HG02884 (cell line): ENCODE results near the gene DDX23.
"Not testable (repeated sequence)": the region's sequence is repeated elsewhere in the genome, so short reads cannot be mapped to it uniquely, and the experiment has no call there.

Source experiments
- ATAC-seq: cut with Tn5 transposase; IDR thresholded peaks from one replicate; pipeline ENCODE4 v1.9.1; 2021; ENCODE audit warnings: mild to moderate bottlenecking, moderate library complexity; ENCODE audit not compliant: unreplicated experiment

The DDX23 gene

GRCh38 chr12:48863291-48863690 lies 11.3 kb upstream of the DDX23 start:
- ATAC-seq = no peak

GRCh38 chr12:48862760-48863159 lies 10.8 kb upstream of the DDX23 start:
- ATAC-seq = no peak

- no peak for ATAC-seq
Measured at GRCh38 chr12:48861111-48861510, 9.1 kb upstream of the DDX23 start.

GRCh38 chr12:48860236-48860635 lies 8.3 kb upstream of the DDX23 start:
- not testable (repeated sequence) for ATAC-seq

GRCh38 chr12:48859607-48860006 lies 7.6 kb upstream of the DDX23 start:
- no peak for ATAC-seq

GRCh38 chr12:48858043-48858442 lies 6.1 kb upstream of the DDX23 start:
- no peak for ATAC-seq

- no peak for ATAC-seq
Measured at GRCh38 chr12:48857278-48857994, 5.5 kb upstream of the DDX23 start.

- ATAC-seq = no peak
Measured at GRCh38 chr12:48856379-48856778, 4.4 kb upstream of the DDX23 start.

- ATAC-seq = not testable (repeated sequence)
Measured at GRCh38 chr12:48854932-48855331, 3.0 kb upstream of the DDX23 start.

- ATAC-seq = no peak
Measured at GRCh38 chr12:48854488-48854887, 2.5 kb upstream of the DDX23 start.

- ATAC-seq = no peak
Measured at GRCh38 chr12:48852734-48853688, 1.0 kb upstream of the DDX23 start.

- not testable (repeated sequence) for ATAC-seq
Measured at GRCh38 chr12:48842021-48842420, 9.9 kb downstream of the DDX23 start.

GRCh38 chr12:48838048-48838447 lies 13.9 kb downstream of the DDX23 start:
- no peak for ATAC-seq

GRCh38 chr12:48832321-48833060 lies 19.5 kb downstream of the DDX23 start:
- ATAC-seq = no peak

GRCh38 chr12:48831257-48831656 lies 20.7 kb downstream of the DDX23 start:
- no peak for ATAC-seq

GRCh38 chr12:48828841-48829575 lies 23.0 kb downstream of the DDX23 start:
- no peak for ATAC-seq

GRCh38 chr12:48828293-48828692 lies 23.7 kb downstream of the DDX23 start:
- no peak for ATAC-seq

GRCh38 chr12:48827513-48828096 lies 24.4 kb downstream of the DDX23 start:
- no peak for ATAC-seq

GRCh38 chr12:48827026-48827425 lies 24.9 kb downstream of the DDX23 start:
- no peak for ATAC-seq

GRCh38 chr12:48826209-48826855 lies 25.6 kb downstream of the DDX23 start:
- ATAC-seq = no peak
